Heart left ventricle (tissue), 13 donors: Measurements from ENCODE around the gene SH3RF3.

Source experiments
- CTCF ChIP-seq, 12 donors: fragments of 200-600 bp; sonication (generic) in 4 of 12; IDR thresholded peaks; one replicate each; pipeline versions ENCODE4 v1.5.0 to v1.8.0; 2018 to 2022; ENCODE audit warnings: antibody characterized with exemption in 12 of 12, mild to moderate bottlenecking in 5 of 12
- POLR2A ChIP-seq, 2 donors: fragments of 450-650 bp; IDR thresholded peaks; one replicate each; pipeline ENCODE4 v1.6.1; 2017; ENCODE audit warnings: antibody characterized with exemption in 2 of 2, mild to moderate bottlenecking in 2 of 2, moderate library complexity in 2 of 2
- donor health status: ischemic (EF 13 %, LVEDD 7.1; RV severe dilation, severe dysfunction).
- donor health status: DM: no; HTN: yes; CAD: no.
- donor health status: DM: no; HTN: no; CAD: no.
- donor health status: ischemic (EF 25% LVEDD 6.9; RV normal size, moderate dysfunction).
- donor health status: ischemic (EF 25% LVEDD 5.7; RV mildly dilated, moderate dysfunction).
- donor health status: ischemic (EF 35%, LVEDD 5.7; RV mildly dilated, moderate dysfunction).
- donor health status: nonischemic (EF 11% LVEDD 7.7; RV severe dilation, severe dysfunction).
- donor health status: DM: yes; HTN: yes; CAD: no.
- donor health status: PGD.
- donor health status: ischemic (EF 29% LVEDD 5.4; RV normal size, mild dysfunction).
- donor health status: nonischemic (EF 23%, LVEDD 6.1; RV moderate dilation, normal function).

- TF ChIP-seq CTCF (IDR thresholded peaks at IDR 0.05) (peak in 1 of 12 donors; percentile 11), POLR2A (IDR thresholded peaks at IDR 0.05) (no peak)
These were observed 44.5 kb downstream of the SH3RF3 start for GRCh38 chr2:109173311-109174171.
